HG03521 (cell line): Measurements from ENCODE around the gene IL37.
"Not testable (repeated sequence)": the region's sequence is repeated elsewhere in the genome, so short reads cannot be mapped to it uniquely, and the experiment has no call there.

Experiments used
- ATAC-seq: cut with Tn5 transposase; IDR thresholded peaks from one replicate; pipeline ENCODE4 v1.9.1; 2021; ENCODE audit warnings: mild to moderate bottlenecking, moderate library complexity; ENCODE audit not compliant: unreplicated experiment

Gene IL37

GRCh38 chr2:112887964-112888749, 22.8 kb upstream of the IL37 start:
- no peak for ATAC-seq

GRCh38 chr2:112889976-112890375, 21.0 kb upstream of the IL37 start:
- no peak for ATAC-seq

- ATAC-seq = no peak
Measured at GRCh38 chr2:112891385-112891831, 19.6 kb upstream of the IL37 start.

- no peak for ATAC-seq
Measured at GRCh38 chr2:112893752-112894151, 17.2 kb upstream of the IL37 start.

GRCh38 chr2:112896909-112897623, 13.9 kb upstream of the IL37 start:
- ATAC-seq = no peak

- ATAC-seq = no peak
Measured at GRCh38 chr2:112897624-112897978, 13.4 kb upstream of the IL37 start.

GRCh38 chr2:112901431-112902065, 9.4 kb upstream of the IL37 start:
- not testable (repeated sequence) for ATAC-seq

GRCh38 chr2:112902816-112903215, 8.1 kb upstream of the IL37 start:
- no peak for ATAC-seq

- no peak for ATAC-seq
Measured at GRCh38 chr2:112904883-112905282, 6.1 kb upstream of the IL37 start.

- no peak for ATAC-seq
Measured at GRCh38 chr2:112906276-112906675, 4.7 kb upstream of the IL37 start.

GRCh38 chr2:112907001-112907949, 3.7 kb upstream of the IL37 start:
- ATAC-seq = no peak

GRCh38 chr2:112908559-112908958, 2.4 kb upstream of the IL37 start:
- not testable (repeated sequence) for ATAC-seq

- ATAC-seq = no peak
Measured at GRCh38 chr2:112910219-112910618, 746 bp upstream of the IL37 start.

GRCh38 chr2:112912403-112912802, 1.4 kb downstream of the IL37 start:
- ATAC-seq = no peak

- no peak for ATAC-seq
Measured at GRCh38 chr2:112915300-112916144, 4.6 kb downstream of the IL37 start.

- ATAC-seq = no peak
Measured at GRCh38 chr2:112916145-112916571, 5.2 kb downstream of the IL37 start.

- no peak for ATAC-seq
Measured at GRCh38 chr2:112916625-112917247, 5.8 kb downstream of the IL37 start.

GRCh38 chr2:112917856-112918255, 6.9 kb downstream of the IL37 start:
- ATAC-seq = no peak

GRCh38 chr2:112918256-112918655, 7.3 kb downstream of the IL37 start:
- no peak for ATAC-seq
